ENCODE measurements around the gene PRM1.

PRM1 gene

DNA sequence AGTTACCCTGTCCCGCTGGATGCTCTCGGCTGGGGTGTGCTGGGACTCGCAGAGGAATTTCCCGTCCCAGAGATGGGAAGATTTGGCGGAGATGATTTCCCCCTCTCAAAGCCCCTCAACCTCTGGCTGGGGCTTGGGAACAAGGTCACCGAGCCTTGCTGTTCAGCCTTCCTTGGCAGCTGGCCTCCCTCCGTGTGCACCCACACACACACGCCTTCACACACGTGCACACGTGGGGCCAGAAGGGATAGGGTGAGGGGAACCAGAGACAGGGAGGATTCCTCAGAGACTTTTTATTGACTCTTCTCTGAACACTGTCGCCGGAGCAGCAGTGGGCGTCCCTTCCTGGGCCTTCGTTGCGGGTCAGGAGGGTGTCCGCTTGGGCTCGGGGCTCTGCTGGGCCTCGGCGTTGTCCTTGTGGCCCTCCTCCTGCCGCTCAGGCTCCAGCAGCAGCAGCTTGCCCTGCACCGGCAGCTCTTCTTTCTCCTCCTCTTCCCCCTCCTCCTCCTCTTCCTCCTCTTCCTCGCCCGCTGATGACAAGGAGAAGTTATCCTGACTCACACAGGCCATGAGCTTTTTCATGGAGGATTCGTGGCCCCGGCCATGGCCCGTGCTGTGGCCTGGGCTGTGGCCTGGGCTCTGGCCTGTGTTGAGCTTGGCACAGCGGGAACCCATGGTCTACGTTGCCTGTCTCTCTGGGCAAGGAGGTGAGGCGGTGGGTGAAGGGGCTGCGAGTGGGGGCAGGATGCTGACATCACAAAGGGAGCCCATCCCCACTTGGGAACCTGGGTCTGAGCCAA lies 8.0 kb downstream of the PRM1 start, which contains the start of gene PRM3:
TSS of gene PRM3 (minus strand) at position 709 of the 800 bp plus-strand sequence. CDS start at position 675, 34 bp downstream.
- DNase-seq (ENCODE audit: low spot score): no peak

DNA sequence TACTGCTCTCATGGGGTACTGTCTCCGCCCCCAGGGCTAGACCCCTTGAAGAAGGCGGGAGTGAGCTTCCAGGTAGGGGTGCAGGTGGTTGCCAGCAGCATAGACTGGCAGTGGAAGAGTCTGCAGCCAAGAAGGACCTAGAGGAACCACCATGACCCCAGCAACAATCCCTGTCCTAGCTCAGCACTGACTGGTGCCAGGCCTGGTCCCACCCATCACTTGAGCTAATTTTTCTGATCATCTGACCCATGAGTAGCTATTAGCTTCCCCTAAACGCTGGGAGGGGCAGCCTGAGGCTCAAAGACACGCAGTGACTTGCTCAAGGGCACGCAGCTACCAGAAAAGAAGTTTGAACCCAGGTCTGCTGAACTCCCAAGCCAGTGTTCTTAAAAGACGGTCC lies 8.6 kb downstream of the PRM1 start:
- no peak for DNase-seq (ENCODE audit: low spot score)

- DNase-seq (ENCODE audit: low spot score): no peak
Measured at GRCh38 chr16:11271610-11272009, 9.5 kb downstream of the PRM1 start.

- no peak for DNase-seq (ENCODE audit: low spot score)
Measured at GRCh38 chr16:11270602-11271162, 10.4 kb downstream of the PRM1 start.

- no peak for DNase-seq (ENCODE audit: low spot score)
Measured at GRCh38 chr16:11268921-11269375, 12.2 kb downstream of the PRM1 start, which contains the start of gene TNP2. Gene TNP2, minus strand, starts transcription at chr16:11269325. Its CDS starts 63 bp downstream, at chr16:11269262.

- DNase-seq (ENCODE audit: low spot score): no peak
Measured at GRCh38 chr16:11265124-11265523, 16.0 kb downstream of the PRM1 start.

- no peak for DNase-seq (ENCODE audit: low spot score)
Measured at GRCh38 chr16:11264155-11264832, 16.8 kb downstream of the PRM1 start.

GRCh38 chr16:11263737-11264136 lies 17.4 kb downstream of the PRM1 start:
- no peak for DNase-seq (ENCODE audit: low spot score)

DNA sequence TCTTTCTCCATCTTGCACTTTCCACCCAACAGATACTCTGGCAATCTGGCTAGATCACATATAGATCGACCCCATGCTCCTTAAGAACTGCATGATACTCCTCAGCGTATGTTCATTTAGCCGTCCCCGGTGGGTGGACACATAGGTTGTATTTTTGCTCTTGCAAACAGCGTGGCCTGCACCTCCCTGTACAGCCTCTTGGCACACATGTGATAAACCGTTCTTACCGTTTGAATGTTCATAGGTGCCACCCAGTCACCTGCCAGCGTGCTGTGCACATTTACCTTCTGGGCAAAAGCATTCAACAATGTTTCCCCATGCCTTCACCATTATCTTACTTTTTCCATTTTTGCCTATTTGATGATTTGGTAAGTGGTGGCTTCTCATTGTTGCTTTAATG lies 18.2 kb downstream of the PRM1 start:
- no peak for DNase-seq (ENCODE audit: low spot score)

- DNase-seq (ENCODE audit: low spot score): no peak
Measured at GRCh38 chr16:11260596-11260966, 20.5 kb downstream of the PRM1 start.

- no peak for DNase-seq (ENCODE audit: low spot score)
Measured at GRCh38 chr16:11259655-11260595, 21.2 kb downstream of the PRM1 start.

DNA sequence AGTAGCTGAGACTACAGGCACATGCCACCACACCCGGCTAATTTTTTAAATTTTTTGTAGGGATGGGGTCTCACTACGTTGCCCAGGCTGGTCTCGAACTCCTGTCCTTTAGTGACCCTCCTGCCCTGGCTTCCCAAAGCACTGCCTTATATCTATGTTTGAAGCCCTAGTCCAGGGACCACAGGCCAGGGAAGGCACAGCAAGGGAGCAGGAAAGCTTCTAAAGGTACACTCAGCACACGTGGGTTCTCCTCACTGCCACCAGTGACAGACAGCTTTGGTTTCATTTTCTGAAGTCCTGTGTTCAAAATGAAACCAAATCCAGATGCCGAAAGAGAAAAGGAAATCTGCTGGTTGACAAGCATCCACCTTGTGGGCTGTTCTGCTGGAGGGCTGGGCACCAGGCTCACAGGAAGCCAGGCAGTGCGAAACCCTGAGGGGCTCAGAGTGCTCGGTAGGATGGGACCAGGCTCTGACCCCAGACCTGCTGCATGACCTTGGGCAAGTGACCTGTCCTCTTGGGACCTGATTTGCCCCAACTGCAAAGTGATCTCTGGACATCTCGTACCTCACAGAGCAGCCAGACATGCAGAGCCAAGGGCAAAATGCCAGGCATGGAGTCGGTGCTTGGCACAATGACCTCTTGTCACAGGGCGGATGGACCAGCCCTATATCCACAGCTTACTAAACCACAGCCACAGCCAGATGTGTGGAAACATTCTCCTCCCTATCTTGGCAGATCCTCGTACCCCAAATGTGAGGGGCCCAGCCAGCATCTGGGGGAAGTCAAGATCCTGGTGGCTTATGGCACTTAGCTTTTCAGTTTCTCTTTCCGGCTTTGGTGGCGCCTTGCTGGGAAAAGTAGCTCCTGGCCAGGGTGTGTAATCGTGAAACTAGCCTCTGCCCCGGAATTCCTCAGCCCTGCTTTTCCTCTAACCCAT lies 22.3 kb downstream of the PRM1 start:
- DNase-seq (ENCODE audit: low spot score): peak; percentile 93

DNA sequence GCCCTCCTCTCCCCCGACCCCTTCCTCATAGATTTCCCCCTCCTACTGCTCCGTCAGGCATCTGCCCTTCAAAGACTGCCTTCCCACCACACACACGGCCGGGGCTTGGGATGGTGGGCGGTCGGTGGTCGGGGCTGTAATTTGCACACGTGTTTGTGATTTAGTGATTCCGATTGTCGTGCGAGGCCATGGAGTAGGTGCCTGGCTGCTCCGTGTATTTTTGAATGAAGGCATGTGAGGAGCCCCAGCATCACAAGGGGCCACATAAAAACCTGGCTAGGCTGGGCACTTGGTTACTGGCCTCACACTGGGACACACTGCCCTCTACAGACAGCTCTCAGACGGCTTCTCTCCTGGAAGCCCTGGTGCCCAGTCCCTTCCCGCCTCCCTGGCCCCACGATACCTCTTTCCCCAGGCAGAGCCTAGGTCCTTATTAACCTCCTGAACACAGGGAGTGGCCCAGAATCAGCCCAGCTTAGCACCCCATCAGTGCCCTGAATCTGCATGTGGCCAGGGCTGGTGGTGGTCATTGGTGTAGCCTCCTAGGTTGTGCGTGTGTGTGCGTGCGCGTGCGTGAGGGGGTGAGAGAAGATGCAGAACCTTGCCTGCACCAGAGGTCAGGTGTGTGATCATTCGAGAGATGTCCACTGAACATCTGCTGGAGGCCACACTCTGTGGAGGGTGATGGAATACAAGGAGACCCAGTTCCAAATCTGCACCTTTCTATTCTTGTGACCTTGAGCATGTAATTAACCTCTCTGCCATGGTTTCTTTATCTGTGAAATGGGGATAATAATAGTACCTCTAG lies 23.8 kb downstream of the PRM1 start:
- peak; percentile 87 for DNase-seq (ENCODE audit: low spot score)

- peak; percentile 28 for DNase-seq (ENCODE audit: low spot score)
Measured at GRCh38 chr16:11256661-11257130, 24.4 kb downstream of the PRM1 start.

DNA sequence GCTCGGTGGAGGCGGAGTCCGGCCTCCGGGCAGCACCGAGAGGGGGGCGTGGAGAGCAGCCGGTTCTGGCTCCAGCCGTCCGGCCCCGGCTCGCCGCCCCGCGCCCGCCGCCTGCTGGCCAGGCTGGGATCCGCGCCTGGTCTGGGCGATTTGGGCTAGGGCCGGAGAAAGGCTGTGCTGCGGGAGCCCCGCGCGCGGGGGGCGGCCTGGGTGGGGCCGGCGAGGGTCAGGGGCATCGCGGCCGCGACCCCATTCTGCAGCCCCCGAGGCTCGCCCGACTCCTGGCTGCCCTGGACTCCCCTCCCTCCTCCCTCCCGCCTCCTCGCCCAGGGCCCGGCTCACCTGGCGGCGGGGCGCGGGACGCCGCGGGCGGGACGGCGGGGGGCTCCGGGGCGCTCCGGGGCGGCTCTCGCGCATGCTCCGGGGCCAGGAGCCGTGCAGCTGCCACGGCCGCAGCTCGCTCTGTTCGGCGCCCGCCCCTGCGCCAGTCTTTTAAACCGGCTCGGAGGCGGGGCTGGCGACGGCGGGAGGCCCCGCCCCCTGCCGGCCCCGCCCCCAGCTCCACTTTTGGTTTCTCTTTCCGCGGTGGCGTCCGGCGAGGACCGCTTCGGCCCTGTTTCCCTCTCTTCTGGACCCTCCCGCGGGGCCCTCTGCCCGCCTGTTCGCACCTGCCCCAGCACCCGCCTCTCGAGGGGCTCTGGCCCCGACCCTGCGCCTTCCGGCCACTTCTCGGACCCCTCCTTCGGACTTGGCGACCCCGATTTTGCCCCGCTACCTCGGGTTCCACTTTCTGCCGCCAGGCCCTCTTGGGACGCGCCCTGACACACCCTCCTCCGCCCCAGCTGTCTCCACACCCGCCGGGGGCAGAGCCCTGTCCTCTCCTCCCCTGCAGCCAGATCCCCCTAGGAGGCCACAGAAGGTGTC lies 25.1 kb downstream of the PRM1 start, which contains the start of gene SOCS1:
TSS of gene SOCS1 (minus strand) at position 468 of the 924 bp plus-strand sequence. CDS start 726 bp downstream, outside the sequence.
- DNase-seq (ENCODE audit: low spot score): peak; percentile 70

- DNase-seq (ENCODE audit: low spot score): no peak
Measured at GRCh38 chr16:11254913-11255736, 26.0 kb downstream of the PRM1 start.

All from pons (tissue), 1 donor.